Epithelial cell of esophagus (primary cell): ENCODE results near the gene SUCLG2.

Source experiments
- DNase-seq: peaks from one replicate; pipeline ENCODE4 v3.0.0; 2010; ENCODE audit warnings: low read depth
- H3K4me3 ChIP-seq: 2 replicates; pipeline ENCODE4 v1.5.1; 2011; ENCODE audit warnings: mild to moderate bottlenecking, low read length, control low read depth
- TF ChIP-seq, protein P1 (sequence below): IDR thresholded peaks from 2 replicates; pipeline ENCODE4 v1.5.1; 2011; ENCODE audit warnings: low read depth, mild to moderate bottlenecking, low read length, control low read depth, inconsistent platforms; ENCODE audit not compliant: insufficient read depth; ENCODE audit errors: missing control alignments

The SUCLG2 gene

DNA sequence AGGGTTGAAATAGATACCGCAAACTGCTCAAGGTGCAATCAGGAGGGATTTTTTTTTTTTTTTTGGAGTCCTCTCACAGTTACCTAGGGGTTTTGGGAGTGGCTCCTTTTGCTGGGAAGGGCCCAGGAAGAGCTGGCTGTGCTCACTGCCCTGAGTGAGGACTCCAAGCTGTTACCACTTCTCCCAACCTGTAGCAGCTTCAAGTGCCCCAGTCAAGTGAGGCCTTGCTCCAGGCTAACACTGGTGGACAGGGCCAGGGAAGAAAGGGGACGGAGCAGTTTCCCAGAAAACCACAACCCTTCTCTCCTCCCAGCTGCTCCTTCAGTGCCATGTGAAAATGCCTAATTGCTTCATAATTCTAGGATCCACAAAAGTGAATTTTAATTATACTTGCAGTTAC, 274.3 kb downstream of the SUCLG2 start:
- no peak overlapping the region for H3K4me3 ChIP-seq
- DNase-seq, result no peak
- TF ChIP-seq, protein P1, sequence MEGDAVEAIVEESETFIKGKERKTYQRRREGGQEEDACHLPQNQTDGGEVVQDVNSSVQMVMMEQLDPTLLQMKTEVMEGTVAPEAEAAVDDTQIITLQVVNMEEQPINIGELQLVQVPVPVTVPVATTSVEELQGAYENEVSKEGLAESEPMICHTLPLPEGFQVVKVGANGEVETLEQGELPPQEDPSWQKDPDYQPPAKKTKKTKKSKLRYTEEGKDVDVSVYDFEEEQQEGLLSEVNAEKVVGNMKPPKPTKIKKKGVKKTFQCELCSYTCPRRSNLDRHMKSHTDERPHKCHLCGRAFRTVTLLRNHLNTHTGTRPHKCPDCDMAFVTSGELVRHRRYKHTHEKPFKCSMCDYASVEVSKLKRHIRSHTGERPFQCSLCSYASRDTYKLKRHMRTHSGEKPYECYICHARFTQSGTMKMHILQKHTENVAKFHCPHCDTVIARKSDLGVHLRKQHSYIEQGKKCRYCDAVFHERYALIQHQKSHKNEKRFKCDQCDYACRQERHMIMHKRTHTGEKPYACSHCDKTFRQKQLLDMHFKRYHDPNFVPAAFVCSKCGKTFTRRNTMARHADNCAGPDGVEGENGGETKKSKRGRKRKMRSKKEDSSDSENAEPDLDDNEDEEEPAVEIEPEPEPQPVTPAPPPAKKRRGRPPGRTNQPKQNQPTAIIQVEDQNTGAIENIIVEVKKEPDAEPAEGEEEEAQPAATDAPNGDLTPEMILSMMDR, result no peak

DNA sequence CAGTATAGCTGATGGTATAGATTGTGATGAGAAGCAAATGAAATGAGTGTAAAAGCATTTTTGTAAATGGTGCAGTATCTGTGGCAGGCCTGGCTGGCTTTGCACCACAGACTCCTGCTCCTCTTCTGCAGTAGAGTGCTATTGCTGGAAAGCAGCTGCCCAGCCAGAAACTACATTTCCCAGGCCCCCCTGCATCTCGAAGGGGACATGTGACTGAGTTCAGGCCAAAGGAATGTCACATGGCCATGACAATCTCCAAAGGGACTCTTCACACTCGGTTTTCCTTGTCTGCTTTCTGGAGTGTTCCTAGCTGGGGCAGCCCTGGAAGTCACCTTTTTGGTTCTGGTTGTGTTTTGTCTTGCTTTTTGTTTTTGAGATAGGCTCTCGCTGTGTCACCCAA, 277.1 kb downstream of the SUCLG2 start:
- DNase-seq, result no peak
- H3K4me3 ChIP-seq, result no peak overlapping the region
- TF ChIP-seq, protein P1, result no peak

DNA sequence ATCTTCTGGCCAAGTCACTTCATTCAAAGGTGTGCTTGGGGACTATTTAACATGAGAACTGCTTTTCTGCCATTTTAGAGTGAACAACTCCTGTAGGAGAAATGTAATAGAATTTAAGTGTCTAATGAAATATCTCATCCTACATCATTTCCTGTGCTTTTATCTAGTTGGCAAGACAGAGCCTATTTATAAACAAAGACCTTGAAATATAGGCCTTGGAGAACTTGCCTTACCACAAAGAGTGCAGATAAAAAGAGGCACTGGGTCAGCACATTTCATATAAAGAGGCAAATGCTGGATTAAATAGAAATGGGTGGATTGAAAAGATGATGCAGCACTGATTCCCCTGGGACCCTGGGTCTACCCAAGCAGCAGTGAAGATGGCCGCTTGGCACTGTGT, 278.0 kb downstream of the SUCLG2 start:
- TF ChIP-seq, protein P1, result no peak
- no peak overlapping the region for H3K4me3 ChIP-seq
- DNase-seq, result no peak

DNA sequence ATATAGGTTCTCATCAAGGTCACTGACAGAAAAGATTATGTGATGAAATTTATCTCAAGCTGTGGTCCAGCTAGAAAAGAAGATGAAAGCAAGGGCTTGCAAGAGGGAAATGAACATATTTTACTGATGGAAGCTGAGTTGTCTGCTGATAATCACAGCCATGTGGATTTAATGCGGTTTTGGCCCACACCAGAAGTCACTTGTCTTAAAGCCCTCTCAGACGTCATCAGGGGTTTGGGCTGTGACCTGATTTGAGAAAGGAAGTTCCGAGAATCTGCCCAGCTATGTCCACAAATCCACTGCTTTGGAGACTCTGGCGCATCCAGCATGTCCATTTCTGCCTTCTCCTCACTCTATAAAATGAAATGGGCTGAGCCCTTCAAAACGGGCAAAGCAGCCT, 278.4 kb downstream of the SUCLG2 start:
- TF ChIP-seq, protein P1, result no peak

DNA sequence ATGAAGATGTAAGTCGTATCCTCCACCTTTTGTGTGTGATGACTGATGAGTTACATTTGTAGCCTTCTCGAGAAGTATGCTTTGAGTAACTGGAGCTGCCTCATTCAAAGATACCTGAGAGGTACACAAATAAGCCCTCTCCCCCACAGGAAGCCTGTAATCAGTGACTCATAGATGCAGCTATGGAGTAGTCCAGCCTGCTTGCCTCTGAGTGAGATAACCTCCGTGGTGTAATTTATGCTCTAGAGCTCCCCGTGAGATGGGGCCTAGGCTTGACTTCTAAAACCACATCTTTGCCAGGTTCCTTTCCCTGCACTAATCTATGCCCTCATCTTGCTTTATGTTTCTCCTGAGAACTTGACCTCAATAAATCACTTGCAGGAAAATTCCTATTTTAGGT, 291.7 kb downstream of the SUCLG2 start:
- peak; percentile 79 for DNase-seq
- TF ChIP-seq, protein P1, result no peak
- no peak overlapping the region for H3K4me3 ChIP-seq

More for the DNA sequence above, 278.4 kb downstream of the SUCLG2 start:
- H3K4me3 ChIP-seq, result no peak overlapping the region
- DNase-seq, result no peak

DNA sequence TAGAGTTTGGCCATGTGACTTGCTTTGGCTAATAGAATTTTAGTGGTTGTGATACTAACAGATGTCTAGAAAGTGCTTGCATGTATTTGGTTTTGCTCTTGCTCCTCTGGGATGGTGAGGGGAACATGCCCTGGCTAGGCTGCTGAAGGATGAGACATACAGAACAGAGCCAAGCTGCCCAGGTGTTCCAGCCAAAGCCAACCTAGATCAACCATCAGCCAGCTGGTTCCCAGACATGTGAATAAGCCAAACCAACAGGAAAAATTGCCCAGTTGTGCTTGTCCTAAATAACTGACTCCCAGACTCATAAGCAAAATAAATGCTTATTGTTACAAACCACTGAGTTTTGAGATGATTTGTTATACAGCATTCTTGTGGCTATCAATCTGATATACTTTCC, 292.6 kb downstream of the SUCLG2 start:
- H3K4me3 ChIP-seq, result no peak overlapping the region
- DNase-seq, result no peak
- TF ChIP-seq, protein P1, result no peak

DNA sequence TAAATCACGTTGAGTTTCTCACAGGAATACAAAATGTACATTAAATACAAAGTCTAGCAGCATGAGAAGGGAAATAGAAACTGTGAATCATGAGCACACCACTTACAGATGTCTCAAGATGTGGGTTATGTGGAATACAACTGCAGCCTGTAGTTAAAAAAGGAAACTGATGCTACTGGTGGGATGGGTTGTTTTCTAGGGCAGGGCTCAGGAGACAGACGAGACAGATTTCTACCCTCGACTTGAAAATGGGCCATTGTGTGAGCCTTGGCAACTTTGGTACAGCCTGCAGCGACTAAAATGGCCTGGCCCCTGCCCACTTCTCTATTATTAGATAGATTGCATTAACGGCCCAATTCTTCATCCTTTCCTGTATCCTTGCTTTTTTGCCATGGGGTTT, 293.1 kb downstream of the SUCLG2 start:
- TF ChIP-seq, protein P1, result no peak
- H3K4me3 ChIP-seq, result no peak overlapping the region
- no peak for DNase-seq
